ENCODE results near the gene METTL17. TPM values are rescaled to one million over a fixed set of nuclear protein-coding genes. Genes with fewer than 3 reads are reported as not detected.

METTL17 gene
- total and polyA plus RNA-seq, 2 of the 13 experiments (the other 11 are each of a cell fraction or from before 2014, with no cell fraction given) = 122 to 199 TPM

GRCh38 chr14:21024585-21025370, 35.0 kb downstream of the METTL17 start, which contains the start of gene NDRG2 (continued):
- TF ChIP-seq FUBP1 (CRISPR knock-in tag; IDR thresholded peaks at IDR 0.05; ENCODE audit: borderline replicate concordance) (no peak), SPEN (CRISPR knock-in tag; IDR thresholded peaks at IDR 0.05; ENCODE audit: low read depth) (peak; percentile 58; the same call in 1 of the 2 replicates), ZUFSP (CRISPR knock-in tag; IDR thresholded peaks at IDR 0.05; ENCODE audit: borderline replicate concordance) (no peak), HOXD1 (CRISPR knock-in tag; IDR thresholded peaks at IDR 0.05) (0 out of 2 replicates have a peak, but pooled peaks have one; percentile 74), SMARCC2 (IDR thresholded peaks at IDR 0.05) (no peak), ZNF569 (CRISPR knock-in tag; IDR thresholded peaks at IDR 0.05; ENCODE audit: borderline replicate concordance) (no peak), SP2 (CRISPR knock-in tag; IDR thresholded peaks at IDR 0.05) (no peak; the same call in 1 of the 2 replicates), ZNF260 (CRISPR knock-in tag; IDR thresholded peaks at IDR 0.05; ENCODE audit: borderline replicate concordance, low read depth) (no peak), ZBTB37 (CRISPR knock-in tag; IDR thresholded peaks at IDR 0.05) (no peak), ZNF543 (CRISPR knock-in tag; IDR thresholded peaks at IDR 0.05) (no peak; the same call in 1 of the 2 replicates), USF2 (IDR thresholded peaks at IDR 0.05; ENCODE audit: low read depth, low read length) (no peak), USF2 (CRISPR knock-in tag; IDR thresholded peaks at IDR 0.05; ENCODE audit: borderline replicate concordance) (no peak), ZHX2 (IDR thresholded peaks at IDR 0.05; ENCODE audit: low read depth) (no peak), ZHX2 (CRISPR knock-in tag; IDR thresholded peaks at IDR 0.05; ENCODE audit: borderline replicate concordance) (peak; percentile 47; the same call in 1 of the 2 replicates)

Measured in HepG2 (cell line).